DMS114 treated with DMSO at 0.1 percent for 48 hours (cell line): ENCODE data around the gene FAM83D.
"Not testable (repeated sequence)": the region's sequence is repeated elsewhere in the genome, so short reads cannot be mapped to it uniquely, and the experiment has no call there.

Source experiments
- DNase-seq: peaks from one replicate; lab custom pipeline; 2025; ENCODE audit not compliant: unreplicated experiment; lab: John Stamatoyannopoulos, UW

FAM83D gene

GRCh38 chr20:38962044-38962927 lies 36.1 kb downstream of the FAM83D start, which contains the start of gene DHX35:
Gene DHX35 (plus strand): TSS chr20:38962344. CDS start chr20:38962368, 24 bp downstream.
- DNase-seq = peak; percentile 87

- DNase-seq = no peak
Observed at GRCh38 chr20:38962928-38963401, 36.7 kb downstream of the FAM83D start.

GRCh38 chr20:38963745-38964144 lies 37.5 kb downstream of the FAM83D start:
- no peak for DNase-seq

GRCh38 chr20:38965264-38965663 lies 39.0 kb downstream of the FAM83D start:
- DNase-seq = no peak

- DNase-seq = no peak
Observed at GRCh38 chr20:38968090-38968489, 41.9 kb downstream of the FAM83D start.

GRCh38 chr20:38969708-38970107 lies 43.5 kb downstream of the FAM83D start:
- DNase-seq = no peak

- no peak for DNase-seq
Observed at GRCh38 chr20:38970302-38970701, 44.1 kb downstream of the FAM83D start.

GRCh38 chr20:38973107-38973506 lies 46.9 kb downstream of the FAM83D start:
- DNase-seq = no peak

GRCh38 chr20:38973645-38974044 lies 47.4 kb downstream of the FAM83D start:
- DNase-seq = no peak

- DNase-seq = no peak
Observed at GRCh38 chr20:38975539-38976120, 49.4 kb downstream of the FAM83D start.

- no peak for DNase-seq
Observed at GRCh38 chr20:38979434-38979833, 53.2 kb downstream of the FAM83D start.

- DNase-seq = no peak
Observed at GRCh38 chr20:38979842-38980241, 53.6 kb downstream of the FAM83D start.

- no peak for DNase-seq
Observed at GRCh38 chr20:38982291-38982690, 56.1 kb downstream of the FAM83D start.

GRCh38 chr20:38985060-38985459 lies 58.8 kb downstream of the FAM83D start:
- DNase-seq = no peak

GRCh38 chr20:38985603-38986170 lies 59.5 kb downstream of the FAM83D start:
- no peak for DNase-seq

GRCh38 chr20:38986663-38987062 lies 60.4 kb downstream of the FAM83D start:
- no peak for DNase-seq

- DNase-seq = no peak
Observed at GRCh38 chr20:38987777-38988176, 61.6 kb downstream of the FAM83D start.

- no peak for DNase-seq
Observed at GRCh38 chr20:38990728-38991127, 64.5 kb downstream of the FAM83D start.

- no peak for DNase-seq
Observed at GRCh38 chr20:38991814-38992704, 65.8 kb downstream of the FAM83D start.

GRCh38 chr20:38995536-38996044 lies 69.4 kb downstream of the FAM83D start:
- no peak for DNase-seq

GRCh38 chr20:38996866-38997265 lies 70.6 kb downstream of the FAM83D start:
- DNase-seq = not testable (repeated sequence)
